ENCODE results near the gene YBX2.

GRCh38 chr17:7293816-7294613 lies 424 bp downstream of the YBX2 start:
- TF ChIP-seq POLR2A (IDR thresholded peaks at IDR 0.05) (no peak), CTCF (IDR thresholded peaks at IDR 0.05) (no peak)

Data from thyroid gland (tissue), 4 donors.